Fibroblast of pulmonary artery (primary cell): ENCODE measurements around the gene KRT74.

Experiments
- DNase-seq: peaks from one replicate; pipeline ENCODE4 v3.0.0-alpha.2; 2010; ENCODE audit warnings: low read depth
- H3K4me3 ChIP-seq: replicated peaks from 2 replicates; pipeline ENCODE4 v1.5.1; 2011; ENCODE audit warnings: low read depth, mild to moderate bottlenecking, control low read depth, low read length, moderate library complexity
- CTCF ChIP-seq: IDR thresholded peaks from 2 replicates; pipeline ENCODE4 v1.5.1; 2011; ENCODE audit warnings: mild to moderate bottlenecking, control low read depth, low read length, inconsistent platforms; ENCODE audit errors: missing control alignments

KRT74 gene

GRCh38 chr12:52577316-52577715 lies 3.7 kb upstream of the KRT74 start:
- DNase-seq: no peak
- TF ChIP-seq CTCF: no peak

GRCh38 chr12:52575948-52576347 lies 2.3 kb upstream of the KRT74 start:
- no peak overlapping the region for H3K4me3 ChIP-seq
- TF ChIP-seq CTCF: no peak
- no peak for DNase-seq

More at GRCh38 chr12:52577316-52577715, 3.7 kb upstream of the KRT74 start:
- H3K4me3 ChIP-seq: no peak overlapping the region

- no peak for DNase-seq
- no peak for TF ChIP-seq CTCF
- H3K4me3 ChIP-seq: no peak overlapping the region
Measured at GRCh38 chr12:52575256-52575655, 1.6 kb upstream of the KRT74 start.

DNA sequence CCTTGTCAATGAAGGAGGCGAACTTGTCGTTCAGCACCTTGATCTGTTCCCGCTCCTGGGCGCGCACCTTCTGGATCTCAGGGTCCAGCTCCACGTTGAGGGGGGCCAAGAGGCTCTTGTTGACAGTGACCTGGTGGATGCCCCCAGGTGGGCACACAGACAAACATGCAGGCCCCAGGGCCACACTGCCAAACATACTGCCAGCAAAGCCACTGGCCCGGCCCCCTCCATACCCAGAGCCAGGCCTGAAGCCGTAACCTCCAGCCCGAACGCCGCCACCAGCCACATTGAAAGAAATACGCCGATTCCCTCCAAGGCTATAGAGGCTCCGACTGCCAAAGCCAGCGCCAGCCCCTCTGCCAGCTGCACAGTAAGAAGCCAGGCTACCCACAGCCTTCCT lies 337 bp downstream of the KRT74 start:
- no peak for DNase-seq

GRCh38 chr12:52570511-52570910 lies 3.1 kb downstream of the KRT74 start:
- no peak for TF ChIP-seq CTCF
- no peak overlapping the region for H3K4me3 ChIP-seq
- DNase-seq: no peak

More for the DNA sequence above, 337 bp downstream of the KRT74 start:
- TF ChIP-seq CTCF: no peak
- no peak overlapping the region for H3K4me3 ChIP-seq

GRCh38 chr12:52568111-52568510 lies 5.5 kb downstream of the KRT74 start:
- H3K4me3 ChIP-seq: no peak overlapping the region
- no peak for TF ChIP-seq CTCF
- DNase-seq: no peak

DNA sequence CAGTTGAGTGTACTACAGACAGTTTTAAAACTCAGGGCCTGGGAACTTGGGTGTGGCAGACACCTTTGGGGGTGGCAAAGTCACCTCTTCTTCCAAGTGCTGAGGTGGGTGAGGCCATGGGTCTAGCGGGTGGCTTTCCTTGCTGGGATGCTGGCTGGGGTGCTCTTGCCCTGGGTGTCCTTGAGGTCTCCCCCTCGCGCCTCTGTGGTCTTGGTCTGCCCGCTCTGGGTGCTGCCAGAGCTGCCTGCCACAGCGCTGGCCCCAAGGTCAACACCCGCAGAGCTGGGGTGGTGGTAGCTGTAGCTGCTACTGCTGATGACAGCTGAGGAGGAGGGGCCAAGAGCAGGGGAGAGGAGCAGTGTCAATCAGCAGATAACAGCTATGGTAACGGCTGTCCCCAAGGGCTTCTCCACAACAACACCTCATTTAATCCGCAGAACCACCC lies 6.8 kb downstream of the KRT74 start:
- no peak overlapping the region for H3K4me3 ChIP-seq
- no peak for TF ChIP-seq CTCF
- no peak for DNase-seq
